Neural progenitor cell (in vitro differentiated cells): Measurements from ENCODE around the gene NDUFV1. TPM values are rescaled to one million over a fixed set of nuclear protein-coding genes. Genes with fewer than 3 reads are reported as not detected.
A peak's percentile ranks its signal among the peaks of the same experiment; 100 is the strongest.

ENCODE experiments used
- DNase-seq: peaks from one replicate; pipeline ENCODE4 v3.0.0-alpha.2; 2016; ENCODE audit warnings: low spot score
- H2AFZ ChIP-seq: fragments of 200-600 bp; sonication (generic); replicated peaks from 2 replicates; pipeline ENCODE4 v1.6.1; 2016; ENCODE audit warnings: antibody characterized with exemption
- H3F3A ChIP-seq: fragments of 200-600 bp; sonication (generic); 2 replicates; pipeline ENCODE4 v1.6.1; 2016; ENCODE audit warnings: antibody characterized with exemption, low read depth
- H3K27ac ChIP-seq: fragments of 200-600 bp; sonication (generic); 2 replicates; pipeline ENCODE4 v1.5.1; 2016; ENCODE audit warnings: mild to moderate bottlenecking
- H3K27me3 ChIP-seq: fragments of 200-600 bp; sonication (generic); 2 replicates; pipeline ENCODE4 v1.6.1; 2016; ENCODE audit warnings: mild to moderate bottlenecking, moderate library complexity
- H3K36me3 ChIP-seq: fragments of 200-600 bp; sonication (generic); 2 replicates; pipeline ENCODE4 v1.5.1; 2016
- H3K4me1 ChIP-seq: fragments of 200-600 bp; sonication (generic); 2 replicates; pipeline ENCODE4 v1.6.1; 2016; ENCODE audit warnings: mixed run types
- H3K4me2 ChIP-seq: fragments of 200-600 bp; sonication (generic); 2 replicates; pipeline ENCODE4 v1.6.1; 2016
- H3K4me3 ChIP-seq: fragments of 200-600 bp; sonication (generic); 2 replicates; pipeline ENCODE4 v1.5.1; 2016
- H3K79me2 ChIP-seq: fragments of 200-600 bp; sonication (generic); 2 replicates; pipeline ENCODE4 v1.6.1; 2016; ENCODE audit warnings: low read depth
- H3K9ac ChIP-seq: fragments of 200-600 bp; sonication (generic); 2 replicates; pipeline ENCODE4 v1.6.1; 2016
- H3K9me3 ChIP-seq: fragments of 200-600 bp; sonication (generic); 2 replicates; pipeline ENCODE4 v1.5.1; 2016; ENCODE audit warnings: low read depth
- H4K20me1 ChIP-seq: fragments of 200-600 bp; sonication (generic); 2 replicates; pipeline ENCODE4 v1.6.1; 2016; ENCODE audit warnings: low read depth
- H3K27ac Mint-ChIP-seq: 3 replicates; pipeline ENCODE4 v1.8.0; 2021; ENCODE audit warnings: mixed read lengths
- H3K27me3 Mint-ChIP-seq: 2 replicates; pipeline ENCODE4 v1.8.0; 2022; ENCODE audit warnings: low read depth, mild to moderate bottlenecking, inconsistent platforms, moderate library complexity, mixed read lengths; ENCODE audit not compliant: insufficient read depth
- H3K36me3 Mint-ChIP-seq: 3 replicates; pipeline ENCODE4 v1.8.0; 2021; ENCODE audit warnings: mixed read lengths
- H3K4me1 Mint-ChIP-seq: 3 replicates; pipeline ENCODE4 v1.8.0; 2021; ENCODE audit warnings: mixed read lengths
- H3K4me3 Mint-ChIP-seq: 3 replicates; pipeline ENCODE4 v1.8.0; 2021; ENCODE audit warnings: mild to moderate bottlenecking, moderate library complexity, mixed read lengths
- H3K9me3 Mint-ChIP-seq: 3 replicates; pipeline ENCODE4 v1.8.0; 2020; ENCODE audit warnings: mixed read lengths
- EZH2 ChIP-seq: fragments of 200-600 bp; sonication (generic); IDR thresholded peaks from 2 replicates; pipeline ENCODE4 v1.6.1; 2017; ENCODE audit warnings: antibody characterized with exemption, mild to moderate bottlenecking, moderate library complexity
- EZH2phosphoT487 ChIP-seq: fragments of 200-600 bp; sonication (generic); IDR thresholded peaks from 2 replicates; pipeline ENCODE4 v1.6.1; 2017; ENCODE audit warnings: antibody characterized with exemption
- total RNA-seq: library from RNA; depleted of rRNA; stranded (reverse); fragments of >200 nt; gene quantifications from 2 replicates; pipeline ENCODE4 v1.2.3, GENCODE V29; 2015; ENCODE audit warnings: low replicate concordance
- TF ChIP-seq, protein P1 (sequence below): fragments of 200-600 bp; sonication (generic); IDR thresholded peaks from 2 replicates; pipeline ENCODE4 v1.5.1; 2017; ENCODE audit warnings: antibody characterized with exemption, mild to moderate bottlenecking

The NDUFV1 gene
- total RNA-seq, 1 donor from 2014 or later = 71.0 TPM

- no peak for TF ChIP-seq EZH2phosphoT487
- TF ChIP-seq EZH2 = no peak
- TF ChIP-seq, protein P1, sequence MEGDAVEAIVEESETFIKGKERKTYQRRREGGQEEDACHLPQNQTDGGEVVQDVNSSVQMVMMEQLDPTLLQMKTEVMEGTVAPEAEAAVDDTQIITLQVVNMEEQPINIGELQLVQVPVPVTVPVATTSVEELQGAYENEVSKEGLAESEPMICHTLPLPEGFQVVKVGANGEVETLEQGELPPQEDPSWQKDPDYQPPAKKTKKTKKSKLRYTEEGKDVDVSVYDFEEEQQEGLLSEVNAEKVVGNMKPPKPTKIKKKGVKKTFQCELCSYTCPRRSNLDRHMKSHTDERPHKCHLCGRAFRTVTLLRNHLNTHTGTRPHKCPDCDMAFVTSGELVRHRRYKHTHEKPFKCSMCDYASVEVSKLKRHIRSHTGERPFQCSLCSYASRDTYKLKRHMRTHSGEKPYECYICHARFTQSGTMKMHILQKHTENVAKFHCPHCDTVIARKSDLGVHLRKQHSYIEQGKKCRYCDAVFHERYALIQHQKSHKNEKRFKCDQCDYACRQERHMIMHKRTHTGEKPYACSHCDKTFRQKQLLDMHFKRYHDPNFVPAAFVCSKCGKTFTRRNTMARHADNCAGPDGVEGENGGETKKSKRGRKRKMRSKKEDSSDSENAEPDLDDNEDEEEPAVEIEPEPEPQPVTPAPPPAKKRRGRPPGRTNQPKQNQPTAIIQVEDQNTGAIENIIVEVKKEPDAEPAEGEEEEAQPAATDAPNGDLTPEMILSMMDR = no peak
- peaks cover 13% of the 10 kb centered on the region for H3K27me3 ChIP-seq
- Mint-ChIP-seq H3K9me3 (no peaks in the 10 kb centered on the region), H3K27ac (no peak overlapping the region), H3K36me3 (no peaks in the 10 kb centered on the region), H3K27me3 (peaks cover 17% of the 10 kb centered on the region), H3K4me3 (no peak overlapping the region), H3K4me1 (peaks cover 12% of the 10 kb centered on the region)
- no peak overlapping the region for H2AFZ ChIP-seq
- peaks cover 5% of the 10 kb centered on the region for H3F3A ChIP-seq
- H3K4me3 ChIP-seq = no peak overlapping the region
- no peaks in the 10 kb centered on the region for H3K36me3 ChIP-seq
- DNase-seq = no peak
- no peak overlapping the region for H3K4me2 ChIP-seq
- H3K9me3 ChIP-seq = no peaks in the 10 kb centered on the region
- H3K27ac ChIP-seq = no peak overlapping the region
- H3K4me1 ChIP-seq = peaks cover 6% of the 10 kb centered on the region
- no peaks in the 10 kb centered on the region for H3K79me2 ChIP-seq
- H3K9ac ChIP-seq = no peak overlapping the region
- no peaks in the 10 kb centered on the region for H4K20me1 ChIP-seq
Measured at GRCh38 chr11:67644472-67645418, 38.0 kb downstream of the NDUFV1 start.

DNA sequence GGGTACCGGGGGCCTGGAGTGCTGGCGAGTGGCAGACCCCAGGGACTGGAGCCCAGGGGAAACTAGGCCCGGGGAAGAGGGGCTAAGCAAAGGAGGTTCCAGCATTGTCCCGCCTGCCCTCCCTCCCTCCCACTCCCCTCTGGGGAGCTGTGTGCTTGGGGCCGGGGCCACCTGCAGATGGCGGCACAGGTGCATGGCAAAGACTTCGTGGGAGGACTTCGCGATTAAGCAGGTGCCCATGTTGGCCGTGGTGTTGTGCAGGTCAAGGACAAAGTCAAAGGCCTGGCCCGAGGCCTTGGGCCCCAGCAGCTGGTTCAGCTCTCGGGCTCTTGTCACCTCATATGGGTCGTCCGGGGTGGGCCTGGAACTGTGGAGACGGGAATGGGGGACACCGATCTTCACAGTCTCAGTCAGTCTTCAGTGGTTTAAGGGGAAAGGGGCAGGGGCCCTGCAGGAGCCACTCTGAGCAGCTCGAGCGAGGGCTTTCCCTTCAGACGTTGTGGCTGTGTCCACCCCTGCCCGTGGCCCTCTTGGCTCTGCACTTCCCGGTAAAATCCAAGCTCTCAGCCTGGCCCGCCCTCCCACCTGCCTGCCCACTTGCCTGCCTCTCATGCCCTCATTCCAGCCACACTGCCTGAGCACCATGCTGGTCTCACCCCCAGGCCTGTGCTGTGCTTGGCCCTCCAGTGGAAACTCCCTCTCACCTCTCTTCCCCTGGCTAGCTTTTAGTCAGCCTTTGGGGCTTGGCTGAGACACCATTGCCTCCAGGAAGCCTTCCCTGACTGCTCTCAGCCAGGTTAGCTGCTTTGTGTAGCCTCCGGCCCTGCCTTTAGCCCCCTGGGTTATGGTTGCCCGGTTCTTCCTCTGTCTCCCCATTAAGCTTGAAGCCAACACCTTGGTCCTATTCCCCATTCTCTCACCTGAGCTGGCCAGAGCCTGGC lies 39.1 kb downstream of the NDUFV1 start:
- H3K4me1 ChIP-seq = peaks cover 8% of the 10 kb centered on the region
- Mint-ChIP-seq H3K27ac (peak overlapping the region; percentile 47), H3K9me3 (no peaks in the 10 kb centered on the region), H3K4me1 (peaks cover 11% of the 10 kb centered on the region), H3K27me3 (peaks cover 17% of the 10 kb centered on the region), H3K4me3 (no peak overlapping the region), H3K36me3 (no peaks in the 10 kb centered on the region)
- no peak overlapping the region for H3K27ac ChIP-seq
- TF ChIP-seq, protein P1 = peak; percentile 12
- TF ChIP-seq EZH2phosphoT487 = no peak
- no peak for TF ChIP-seq EZH2
- no peak overlapping the region for H3K4me3 ChIP-seq
- no peak overlapping the region for H2AFZ ChIP-seq
- H3K9ac ChIP-seq = no peak overlapping the region
- peaks cover 12% of the 10 kb centered on the region for H3F3A ChIP-seq
- H3K36me3 ChIP-seq = no peaks in the 10 kb centered on the region
- H3K79me2 ChIP-seq = no peaks in the 10 kb centered on the region
- peaks cover 4% of the 10 kb centered on the region for H3K27me3 ChIP-seq
- no peak for DNase-seq
- no peaks in the 10 kb centered on the region for H3K9me3 ChIP-seq
- no peak overlapping the region for H3K4me2 ChIP-seq
- no peaks in the 10 kb centered on the region for H4K20me1 ChIP-seq

DNA sequence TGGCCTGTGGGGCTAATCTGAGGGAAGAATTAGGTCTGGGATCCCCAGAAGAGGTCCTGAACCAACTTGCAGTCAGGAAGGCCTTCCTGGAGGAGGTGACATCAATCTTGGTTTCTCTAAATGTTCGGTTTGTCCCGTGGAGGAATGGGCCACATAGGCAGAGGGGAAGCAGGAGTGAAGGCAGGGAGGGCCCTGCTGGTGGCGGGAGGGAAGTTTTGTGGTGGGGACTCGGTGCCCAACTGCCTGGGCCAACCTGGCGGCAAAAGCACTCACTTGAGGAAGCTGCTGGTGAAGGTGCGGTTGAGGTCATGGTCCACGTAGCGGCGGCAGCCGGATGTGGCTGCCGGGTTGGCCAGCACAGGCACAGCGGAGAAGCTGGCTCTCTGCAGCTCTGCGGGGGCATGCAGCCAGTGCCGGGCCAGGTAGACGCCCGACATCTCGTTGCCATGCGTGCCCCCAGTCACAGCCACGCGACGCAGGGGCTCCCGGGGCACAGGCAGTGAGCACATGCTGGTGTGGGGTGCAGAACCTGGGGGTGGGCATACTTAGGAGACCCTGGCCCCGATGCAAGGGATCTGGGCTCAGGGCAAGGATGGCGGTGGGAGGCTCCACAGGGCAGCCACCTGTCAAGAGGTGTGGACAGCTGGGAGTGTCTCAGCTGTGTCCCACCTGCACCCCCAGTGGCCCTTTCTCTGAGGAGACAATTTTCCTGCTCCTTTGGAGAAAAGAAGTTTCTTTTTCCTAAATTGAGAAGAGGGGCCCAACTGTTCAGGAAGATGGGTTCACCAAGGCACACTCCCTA lies 40.0 kb downstream of the NDUFV1 start:
- no peak overlapping the region for H3K9ac ChIP-seq
- no peak overlapping the region for H3K4me2 ChIP-seq
- H3K9me3 ChIP-seq = no peaks in the 10 kb centered on the region
- Mint-ChIP-seq H3K27me3 (peaks cover 17% of the 10 kb centered on the region), H3K4me3 (peak overlapping the region; percentile 40), H3K9me3 (no peaks in the 10 kb centered on the region), H3K36me3 (no peaks in the 10 kb centered on the region), H3K4me1 (peaks cover 14% of the 10 kb centered on the region), H3K27ac (peak overlapping the region; percentile 47)
- peaks cover 12% of the 10 kb centered on the region for H3F3A ChIP-seq
- no peaks in the 10 kb centered on the region for H3K79me2 ChIP-seq
- no peaks in the 10 kb centered on the region for H3K36me3 ChIP-seq
- peaks cover 8% of the 10 kb centered on the region for H3K4me1 ChIP-seq
- H2AFZ ChIP-seq = no peak overlapping the region
- H3K4me3 ChIP-seq = no peak overlapping the region
- no peaks in the 10 kb centered on the region for H3K27me3 ChIP-seq
- TF ChIP-seq, protein P1 = no peak
- no peak for TF ChIP-seq EZH2phosphoT487
- no peak for DNase-seq
- H3K27ac ChIP-seq = no peak overlapping the region
- no peaks in the 10 kb centered on the region for H4K20me1 ChIP-seq
